ENCODE measurements around the gene P2RX1.

GRCh38 chr17:3911271-3912053 lies 4.8 kb downstream of the P2RX1 start:
- TF ChIP-seq POLR2A (IDR thresholded peaks at IDR 0.05) = no peak
- TF ChIP-seq CTCF (IDR thresholded peaks at IDR 0.05) = no peak

Measured in uterus (tissue), 2 donors.